ENCODE results near the gene EFCAB8. TPM values are rescaled to one million over a fixed set of nuclear protein-coding genes. Genes with fewer than 3 reads are reported as not detected.
"Not testable (repeated sequence)": the region's sequence is repeated elsewhere in the genome, so short reads cannot be mapped to it uniquely, and the experiment has no call there.

EFCAB8 gene
- polyA plus RNA-seq, 1 experiment: not detected

DNA sequence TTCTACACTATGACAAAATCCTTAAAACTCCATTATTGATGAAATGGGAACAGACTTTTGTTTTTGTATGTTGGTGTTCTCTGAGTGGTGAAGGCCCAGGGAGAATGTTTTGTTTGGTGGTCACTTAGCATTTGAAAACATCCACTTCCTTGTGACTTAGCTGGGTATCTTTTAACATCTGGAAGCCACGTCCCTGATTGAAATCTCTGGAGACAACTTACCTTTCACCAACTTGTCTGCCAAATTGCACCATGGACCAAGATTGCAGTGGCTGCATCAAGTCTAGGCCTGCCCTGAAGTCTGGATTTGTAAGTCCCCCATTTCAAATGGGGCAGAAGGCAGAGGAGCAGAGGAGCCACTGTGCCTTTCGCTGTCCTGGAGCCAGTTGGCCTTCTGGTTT is 534 bp upstream of the EFCAB8 start:
- no peak overlapping the region for H3K27ac ChIP-seq (ENCODE audit: low read depth, low read length)
- no peak for DNase-seq (ENCODE audit: low read depth, low spot score)
- TF ChIP-seq, protein P1, sequence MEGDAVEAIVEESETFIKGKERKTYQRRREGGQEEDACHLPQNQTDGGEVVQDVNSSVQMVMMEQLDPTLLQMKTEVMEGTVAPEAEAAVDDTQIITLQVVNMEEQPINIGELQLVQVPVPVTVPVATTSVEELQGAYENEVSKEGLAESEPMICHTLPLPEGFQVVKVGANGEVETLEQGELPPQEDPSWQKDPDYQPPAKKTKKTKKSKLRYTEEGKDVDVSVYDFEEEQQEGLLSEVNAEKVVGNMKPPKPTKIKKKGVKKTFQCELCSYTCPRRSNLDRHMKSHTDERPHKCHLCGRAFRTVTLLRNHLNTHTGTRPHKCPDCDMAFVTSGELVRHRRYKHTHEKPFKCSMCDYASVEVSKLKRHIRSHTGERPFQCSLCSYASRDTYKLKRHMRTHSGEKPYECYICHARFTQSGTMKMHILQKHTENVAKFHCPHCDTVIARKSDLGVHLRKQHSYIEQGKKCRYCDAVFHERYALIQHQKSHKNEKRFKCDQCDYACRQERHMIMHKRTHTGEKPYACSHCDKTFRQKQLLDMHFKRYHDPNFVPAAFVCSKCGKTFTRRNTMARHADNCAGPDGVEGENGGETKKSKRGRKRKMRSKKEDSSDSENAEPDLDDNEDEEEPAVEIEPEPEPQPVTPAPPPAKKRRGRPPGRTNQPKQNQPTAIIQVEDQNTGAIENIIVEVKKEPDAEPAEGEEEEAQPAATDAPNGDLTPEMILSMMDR (IDR thresholded peaks at IDR 0.05; ENCODE audit: low read depth, low read length): no peak
- ChIA-PET POLR2A (no interaction called here), CTCF (no interaction called here)
- no peaks in the 10 kb centered on the region for H3K27me3 ChIP-seq (ENCODE audit: control insufficient read depth, insufficient read depth, low read length)
- H3K9me3 ChIP-seq (ENCODE audit: control insufficient read depth, insufficient read depth, low read length): no peaks in the 10 kb centered on the region
- H3K4me3 ChIP-seq (ENCODE audit: low read depth, low read length): no peak overlapping the region

DNA sequence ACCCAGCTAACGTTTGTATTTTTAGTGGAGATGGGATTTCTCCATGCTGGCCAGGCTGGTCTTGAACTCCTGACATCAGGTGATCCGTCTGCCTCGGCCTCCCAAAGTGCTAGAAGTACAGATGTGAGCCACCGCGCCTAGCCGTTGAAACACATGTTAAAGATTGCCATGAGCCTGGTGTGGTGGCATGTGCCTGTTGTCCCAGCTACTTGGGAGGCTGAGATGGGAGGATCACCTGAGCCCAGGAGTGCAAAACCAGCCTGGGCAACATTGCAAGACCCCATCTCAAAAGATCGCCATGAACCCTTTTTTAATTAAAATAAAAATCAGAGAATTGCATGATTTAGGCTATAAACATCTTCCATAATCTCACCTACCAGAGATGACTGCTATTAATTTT is 2.7 kb downstream of the EFCAB8 start:
- TF ChIP-seq, protein P1 (IDR thresholded peaks at IDR 0.05; ENCODE audit: low read depth, low read length): no peak
- CTCF ChIA-PET: no interaction called here
- H3K27ac ChIP-seq (ENCODE audit: low read depth, low read length): no peak overlapping the region
- no peak for DNase-seq (ENCODE audit: low read depth, low spot score)
- H3K4me3 ChIP-seq (ENCODE audit: low read depth, low read length): no peak overlapping the region
- POLR2A ChIA-PET: no interaction called here
- no peaks in the 10 kb centered on the region for H3K9me3 ChIP-seq (ENCODE audit: control insufficient read depth, insufficient read depth, low read length)
- no peaks in the 10 kb centered on the region for H3K27me3 ChIP-seq (ENCODE audit: control insufficient read depth, insufficient read depth, low read length)

DNA sequence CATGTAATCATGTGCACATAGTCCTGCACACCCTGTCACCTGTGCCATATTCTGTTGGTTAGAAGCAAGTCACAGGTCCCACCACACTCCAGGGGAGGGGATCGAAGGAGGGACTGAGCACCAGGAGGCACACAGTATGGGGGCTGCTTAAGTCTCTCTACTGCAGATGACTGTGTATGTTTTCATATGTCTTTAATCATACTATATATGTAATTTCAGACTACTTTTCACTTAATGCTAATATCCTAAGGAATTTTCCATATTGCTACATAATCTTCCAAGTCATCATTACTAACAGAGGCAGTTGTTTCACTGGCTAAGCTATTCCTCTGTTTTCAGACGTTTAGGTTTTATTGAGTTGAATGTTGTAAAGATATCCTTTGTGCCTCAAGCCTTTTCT is 10.8 kb downstream of the EFCAB8 start:
- no peaks in the 10 kb centered on the region for H3K27me3 ChIP-seq (ENCODE audit: control insufficient read depth, insufficient read depth, low read length)
- POLR2A ChIA-PET: no interaction called here
- H3K9me3 ChIP-seq (ENCODE audit: control insufficient read depth, insufficient read depth, low read length): no peaks in the 10 kb centered on the region
- no peak overlapping the region for H3K27ac ChIP-seq (ENCODE audit: low read depth, low read length)
- DNase-seq (ENCODE audit: low read depth, low spot score): no peak
- no peak overlapping the region for H3K4me3 ChIP-seq (ENCODE audit: low read depth, low read length)
- CTCF ChIA-PET: no interaction called here
- TF ChIP-seq, protein P1 (IDR thresholded peaks at IDR 0.05; ENCODE audit: low read depth, low read length): no peak

DNA sequence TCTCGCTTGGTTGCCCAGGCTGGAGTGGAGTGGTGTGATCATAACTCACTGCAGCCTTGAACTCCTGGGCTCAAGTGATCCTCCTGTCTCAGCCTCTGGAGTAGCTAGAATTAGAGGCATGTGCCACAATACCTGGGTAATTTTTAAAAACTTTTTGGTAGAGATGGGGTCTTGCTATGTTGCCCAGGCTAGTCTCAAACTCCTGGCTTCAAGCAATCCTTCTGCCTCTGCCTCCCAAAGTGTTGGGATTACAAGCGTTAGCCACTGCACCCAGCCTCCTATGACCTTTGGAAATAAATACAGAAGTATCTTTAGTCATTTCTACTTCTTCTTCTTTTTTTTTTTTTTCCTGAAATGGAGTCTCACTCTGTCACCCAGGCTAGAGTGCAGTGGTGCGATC is 11.8 kb downstream of the EFCAB8 start:
- DNase-seq (ENCODE audit: low read depth, low spot score); H3K27me3 ChIP-seq (ENCODE audit: control insufficient read depth, insufficient read depth, low read length); H3K4me3 ChIP-seq (ENCODE audit: low read depth, low read length); H3K9me3 ChIP-seq (ENCODE audit: control insufficient read depth, insufficient read depth, low read length); POLR2A ChIA-PET; CTCF ChIA-PET; H3K27ac ChIP-seq (ENCODE audit: low read depth, low read length): not testable (repeated sequence)

DNA sequence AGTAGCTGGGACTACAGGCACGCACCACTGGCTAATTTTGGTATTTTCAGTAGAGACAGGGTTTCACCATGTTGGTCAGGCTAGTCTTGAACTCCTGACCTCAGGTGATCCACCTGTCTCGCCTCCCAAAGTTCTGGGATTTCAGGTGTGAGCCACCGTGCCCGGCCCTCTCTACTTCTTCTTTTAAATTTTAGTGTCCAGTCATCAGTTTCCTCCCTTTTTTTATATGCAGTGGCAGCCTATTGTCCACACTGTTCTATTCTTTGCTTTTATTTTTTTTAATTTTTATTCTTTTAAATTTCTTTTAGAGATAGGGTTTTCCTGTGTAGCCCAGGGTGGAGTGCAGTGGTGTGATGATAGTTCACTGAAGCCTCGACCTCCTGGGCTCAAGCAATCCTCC is 12.3 kb downstream of the EFCAB8 start:
- ChIA-PET CTCF (no interaction called here), POLR2A (no interaction called here)
- Histone ChIP-seq H3K4me3 (ENCODE audit: low read depth, low read length) (no peak overlapping the region), H3K27me3 (ENCODE audit: control insufficient read depth, insufficient read depth, low read length) (no peaks in the 10 kb centered on the region), H3K27ac (ENCODE audit: low read depth, low read length) (no peak overlapping the region), H3K9me3 (ENCODE audit: control insufficient read depth, insufficient read depth, low read length) (no peaks in the 10 kb centered on the region)
- DNase-seq (ENCODE audit: low read depth, low spot score): no peak
- TF ChIP-seq, protein P1 (IDR thresholded peaks at IDR 0.05; ENCODE audit: low read depth, low read length): no peak

DNA sequence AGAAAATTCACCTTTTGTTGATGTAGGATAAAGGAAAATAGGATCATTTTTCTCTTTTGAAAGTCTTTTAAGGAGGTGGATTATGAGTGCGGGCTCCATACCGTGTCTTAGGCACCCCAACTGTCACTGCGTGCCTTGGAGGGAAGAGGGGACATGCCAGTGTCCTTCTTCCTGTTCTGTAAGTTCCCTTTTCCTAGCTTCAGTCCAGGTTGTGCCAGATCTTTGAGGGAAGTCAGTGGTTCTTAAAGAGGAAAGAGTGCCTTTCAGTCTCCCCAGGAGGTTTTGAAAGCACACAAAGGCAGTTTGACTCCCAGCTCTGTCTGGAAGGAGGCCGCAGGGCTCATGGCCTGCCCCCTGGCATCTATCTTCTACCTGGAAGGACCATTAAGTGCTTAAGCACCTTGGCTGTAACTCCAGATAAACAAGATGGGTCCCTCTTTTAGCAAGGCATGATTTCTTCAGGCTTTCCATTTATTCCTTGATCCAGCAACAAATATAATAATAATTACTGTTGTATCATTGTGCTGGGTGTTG is 13.0 kb downstream of the EFCAB8 start:
- no peak for DNase-seq (ENCODE audit: low read depth, low spot score)
- H3K27me3 ChIP-seq (ENCODE audit: control insufficient read depth, insufficient read depth, low read length): no peaks in the 10 kb centered on the region
- no peak overlapping the region for H3K27ac ChIP-seq (ENCODE audit: low read depth, low read length)
- H3K9me3 ChIP-seq (ENCODE audit: control insufficient read depth, insufficient read depth, low read length): no peaks in the 10 kb centered on the region
- H3K4me3 ChIP-seq (ENCODE audit: low read depth, low read length): no peak overlapping the region
- POLR2A ChIA-PET: no interaction called here
- CTCF ChIA-PET: no interaction called here
- TF ChIP-seq, protein P1 (IDR thresholded peaks at IDR 0.05; ENCODE audit: low read depth, low read length): no peak

Data from AG04450 (cell line).